PC-3 (cell line): ENCODE data around the gene CARD19.

Experiments
- CTCF ChIP-seq: fragments of 300-600 bp; sonication (generic); conservative IDR thresholded peaks from 2 replicates; pipeline ENCODE4 v1.5.1; 2017; ENCODE audit warnings: antibody characterized with exemption, low read depth, mild to moderate bottlenecking, low read length
- EZH2phosphoT487 ChIP-seq: fragments of 300-600 bp; sonication (generic); IDR thresholded peaks from 2 replicates; pipeline ENCODE4 v1.6.1; 2018; ENCODE audit warnings: mild to moderate bottlenecking, antibody characterized with exemption, low read length, borderline replicate concordance

GRCh38 chr9:93057703-93058354 is 38.2 kb upstream of the CARD19 start:
- no peak for TF ChIP-seq CTCF
- no peak for TF ChIP-seq EZH2phosphoT487
